ENCODE results near the gene NCR3LG1. TPM values are rescaled to one million over a fixed set of nuclear protein-coding genes. Genes with fewer than 3 reads are reported as not detected.

Gene NCR3LG1
- total and polyA plus RNA-seq, 4 donors, result 0.94 to 5.8 (median 2.2) TPM

DNA sequence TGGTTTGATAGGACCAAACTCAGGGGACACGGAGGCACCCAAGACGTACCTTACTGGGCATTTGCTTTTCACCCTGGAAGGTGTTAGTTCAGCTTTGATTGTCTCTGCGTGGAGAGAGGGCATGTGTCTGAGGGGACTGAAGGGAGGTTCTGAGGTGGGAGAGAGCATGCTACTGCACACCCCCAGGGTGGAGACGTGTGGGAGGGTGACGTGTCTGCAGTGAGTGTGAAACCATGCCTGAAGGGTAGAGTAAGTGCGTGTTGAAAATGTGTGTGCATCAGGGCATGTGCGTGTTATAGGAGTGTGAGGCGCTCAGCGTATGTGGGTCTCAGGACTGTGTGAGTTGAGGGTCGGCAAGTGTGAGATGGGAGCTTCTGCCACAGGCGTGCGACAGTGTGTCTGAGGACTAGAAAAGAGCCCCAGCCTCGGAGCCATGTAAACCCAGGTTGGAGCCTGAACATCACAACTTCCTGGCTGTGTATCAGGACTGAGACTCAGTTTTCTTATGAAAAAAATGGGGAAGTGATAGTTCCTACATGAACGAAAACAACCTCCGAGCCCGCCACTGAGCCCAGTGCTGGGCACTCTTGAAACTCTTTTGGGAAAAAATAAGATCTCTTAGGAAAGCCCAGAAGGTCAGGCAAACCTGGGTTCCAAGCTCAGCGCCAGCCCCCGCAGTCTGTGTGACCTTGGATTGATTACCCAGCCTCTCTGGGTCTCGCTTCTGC is 48.6 kb downstream of the NCR3LG1 start:
- Histone ChIP-seq H3K4me1 (ENCODE audit: control insufficient read depth in 5 of 5, insufficient read depth in 5 of 5, low read length in 5 of 5) (peaks cover 0 to 1% (median 0%) of the 10 kb centered on the region in 5 donors), H3K27ac (ENCODE audit: low read depth in 1 of 2, low read length in 1 of 2) (no peak overlapping the region), H3K4me3 (no peak overlapping the region), H3K36me3 (ENCODE audit: control insufficient read depth in 4 of 4, insufficient read depth in 4 of 4, low read length in 4 of 4) (no peaks in the 10 kb centered on the region), H3K9me3 (ENCODE audit: control insufficient read depth in 4 of 4, insufficient read depth in 3 of 4, low read length in 3 of 4) (no peaks in the 10 kb centered on the region), H3K27me3 (ENCODE audit: control insufficient read depth in 3 of 3, insufficient read depth in 3 of 3, low read length in 2 of 3) (no peaks in the 10 kb centered on the region), H3K9ac (ENCODE audit: insufficient read depth in 1 of 2, low read length in 2 of 2) (no peak overlapping the region)
- ATAC-seq (ENCODE audit: insufficient read depth, low FRiP score) (no peak), DNase-seq (no peak)
- WGBS, 2 donors, result 84 to 87% methylated on average over 19 of the region's 19 CpGs
- TF ChIP-seq CTCF (IDR thresholded peaks at IDR 0.05; ENCODE audit: control extremely low read depth, extremely low read depth), result no peak

DNA sequence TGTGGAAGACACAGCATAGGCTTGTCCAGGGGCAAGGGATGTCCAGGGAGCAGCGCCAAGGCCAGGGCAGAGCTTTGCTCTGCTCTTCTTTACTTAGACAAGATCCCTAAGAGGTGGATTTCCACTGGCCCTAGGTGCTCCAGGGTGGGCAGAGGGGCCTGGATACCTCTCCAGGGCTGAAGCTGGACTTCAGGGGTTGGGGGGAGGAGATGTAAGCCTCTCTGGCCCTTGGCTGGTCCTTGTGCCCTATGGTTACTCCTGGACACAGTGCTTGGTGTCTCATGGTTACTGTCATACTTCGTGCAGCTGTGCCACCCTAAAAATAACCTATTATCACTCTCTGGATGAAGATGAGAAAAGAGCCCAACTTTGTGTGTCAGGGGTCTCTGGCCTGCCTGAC is 49.7 kb downstream of the NCR3LG1 start:
- ATAC-seq (ENCODE audit: insufficient read depth, low FRiP score) (no peak), DNase-seq (no peak)
- Histone ChIP-seq H3K36me3 (ENCODE audit: control insufficient read depth in 4 of 4, insufficient read depth in 4 of 4, low read length in 4 of 4) (no peaks in the 10 kb centered on the region), H3K9me3 (ENCODE audit: control insufficient read depth in 4 of 4, insufficient read depth in 3 of 4, low read length in 3 of 4) (no peaks in the 10 kb centered on the region), H3K9ac (ENCODE audit: insufficient read depth in 1 of 2, low read length in 2 of 2) (no peak overlapping the region), H3K27ac (ENCODE audit: low read depth in 1 of 2, low read length in 1 of 2) (no peak overlapping the region), H3K4me1 (ENCODE audit: control insufficient read depth in 5 of 5, insufficient read depth in 5 of 5, low read length in 5 of 5) (peaks cover 0 to 8% (median 6%) of the 10 kb centered on the region in 5 donors), H3K4me3 (no peak overlapping the region), H3K27me3 (ENCODE audit: control insufficient read depth in 3 of 3, insufficient read depth in 3 of 3, low read length in 2 of 3) (no peaks in the 10 kb centered on the region)
- WGBS, 2 donors, result 87 to 97% methylated on average over 2 of the region's 2 CpGs
- no peak for TF ChIP-seq CTCF (IDR thresholded peaks at IDR 0.05; ENCODE audit: control extremely low read depth, extremely low read depth)

- Histone ChIP-seq H3K9ac (ENCODE audit: insufficient read depth in 1 of 2, low read length in 2 of 2) (no peak overlapping the region), H3K36me3 (ENCODE audit: control insufficient read depth in 4 of 4, insufficient read depth in 4 of 4, low read length in 4 of 4) (no peaks in the 10 kb centered on the region), H3K4me1 (ENCODE audit: control insufficient read depth in 5 of 5, insufficient read depth in 5 of 5, low read length in 5 of 5) (peaks cover 0 to 12% (median 7%) of the 10 kb centered on the region in 5 donors), H3K27me3 (ENCODE audit: control insufficient read depth in 3 of 3, insufficient read depth in 3 of 3, low read length in 2 of 3) (no peaks in the 10 kb centered on the region), H3K27ac (ENCODE audit: low read depth in 1 of 2, low read length in 1 of 2) (no peak overlapping the region), H3K4me3 (no peak overlapping the region), H3K9me3 (ENCODE audit: control insufficient read depth in 4 of 4, insufficient read depth in 3 of 4, low read length in 3 of 4) (no peaks in the 10 kb centered on the region)
- ATAC-seq (ENCODE audit: insufficient read depth, low FRiP score), result no peak
- WGBS, 2 donors, result 93% methylated on average over 8 of the region's 8 CpGs
- TF ChIP-seq CTCF (IDR thresholded peaks at IDR 0.05; ENCODE audit: control extremely low read depth, extremely low read depth), result no peak
- no peak for DNase-seq
These were observed 50.2 kb downstream of the NCR3LG1 start for GRCh38 chr11:17401841-17402240.

DNA sequence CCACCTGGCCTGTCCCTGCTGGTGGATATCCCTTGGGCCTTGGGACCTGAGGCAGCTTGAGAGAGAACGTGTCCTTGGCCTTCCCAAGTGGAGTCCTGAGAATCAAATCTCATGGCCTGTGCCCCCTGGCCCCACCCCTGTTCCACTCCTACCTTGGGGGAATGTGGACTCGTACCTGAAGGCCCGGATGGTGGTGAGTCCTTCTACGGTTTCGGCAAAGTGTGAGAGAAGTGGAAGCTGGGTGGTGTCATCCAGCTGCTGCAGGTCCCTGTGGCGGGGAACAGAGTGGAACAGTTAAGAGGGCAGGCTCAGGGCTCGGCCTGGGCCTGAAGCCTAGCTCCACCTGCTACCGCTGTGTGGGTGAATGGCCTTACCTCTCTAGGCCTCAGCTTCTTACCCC is 50.9 kb downstream of the NCR3LG1 start:
- H3K4me1 ChIP-seq (ENCODE audit: control insufficient read depth in 5 of 5, insufficient read depth in 5 of 5, low read length in 5 of 5), result peaks cover 0 to 13% (median 7%) of the 10 kb centered on the region in 5 donors
- no peak overlapping the region for H3K27ac ChIP-seq (ENCODE audit: low read depth in 1 of 2, low read length in 1 of 2)
- H3K36me3 ChIP-seq (ENCODE audit: control insufficient read depth in 4 of 4, insufficient read depth in 4 of 4, low read length in 4 of 4), result no peaks in the 10 kb centered on the region
- no peak for DNase-seq
- ATAC-seq (ENCODE audit: insufficient read depth, low FRiP score), result no peak
- no peak overlapping the region for H3K9ac ChIP-seq (ENCODE audit: insufficient read depth in 1 of 2, low read length in 2 of 2)
- TF ChIP-seq CTCF (IDR thresholded peaks at IDR 0.05; ENCODE audit: control extremely low read depth, extremely low read depth), result no peak
- WGBS, 2 donors, result 95 to 96% methylated on average over 8 of the region's 8 CpGs
- no peaks in the 10 kb centered on the region for H3K27me3 ChIP-seq (ENCODE audit: control insufficient read depth in 3 of 3, insufficient read depth in 3 of 3, low read length in 2 of 3)
- H3K9me3 ChIP-seq (ENCODE audit: control insufficient read depth in 4 of 4, insufficient read depth in 3 of 4, low read length in 3 of 4), result no peaks in the 10 kb centered on the region
- no peak overlapping the region for H3K4me3 ChIP-seq
